Measurements from ENCODE around the gene BRCC3. TPM values are rescaled to one million over a fixed set of nuclear protein-coding genes. Genes with fewer than 3 reads are reported as not detected.

The BRCC3 gene
- total and polyA plus RNA-seq, 10 of the 15 experiments (the other 5 are each of a cell fraction or from before 2014, with no cell fraction given) = 15.5 to 57.5 (median 35.6) TPM

GRCh38 chrX:155023907-155024833, 47.1 kb upstream of the BRCC3 start:
- Histone ChIP-seq H3K4me3 (no peak overlapping the region), H2AFZ (ENCODE audit: control insufficient read depth, low read depth, low read length) (no peak overlapping the region), H3K27ac (ENCODE audit: control insufficient read depth, insufficient read depth) (no peak overlapping the region), H3K9ac (ENCODE audit: control insufficient read depth, insufficient read depth, low read length) (no peak overlapping the region), H4K20me1 (ENCODE audit: control insufficient read depth, insufficient read depth) (no peaks in the 10 kb centered on the region), H3K4me2 (ENCODE audit: control insufficient read depth, insufficient read depth) (no peak overlapping the region), H3K36me3 (ENCODE audit: control insufficient read depth in 2 of 2, insufficient read depth in 2 of 2, low read length in 1 of 2) (no peaks in the 10 kb centered on the region), H3K9me3 (replicated peaks; ENCODE audit: control insufficient read depth, insufficient read depth, low read length) (no peaks in the 10 kb centered on the region), H3K4me1 (ENCODE audit: control insufficient read depth, insufficient read depth, low read length) (no peaks in the 10 kb centered on the region), H3K79me2 (ENCODE audit: control insufficient read depth, insufficient read depth, low read length) (peaks cover 15% of the 10 kb centered on the region), H3K27me3 (replicated peaks in 1 of 2; ENCODE audit: control insufficient read depth in 2 of 2, insufficient read depth in 2 of 2, low read length in 1 of 2) (no peaks in the 10 kb centered on the region)
- ChIA-PET POLR2A (no interaction called here), RAD21 (ENCODE audit: unreplicated experiment) (interaction anchor here (1.1 kb wide), 1 partner anchor 10 kb away, joined by 4 read pairs; no protein-coding TSS in a partner anchor), CTCF (no interaction called here), SMC1A (ENCODE audit: uncharacterized antibody, unreplicated experiment) (interaction anchor here (0.9 kb wide), 1 partner anchor 118 kb away, joined by 3 read pairs; no protein-coding TSS in a partner anchor)
- in situ Hi-C loops (cut with MboI) (no loop called here), intact Hi-C loops (cut with micrococcal nuclease; ENCODE audit: unreplicated experiment) (no loop called here)
- TF ChIP-seq ZZZ3 (IDR thresholded peaks at IDR 0.05; ENCODE audit: control insufficient read depth, insufficient read length, low read depth) = no peak
- no peak for TF ChIP-seq MEF2A (IDR thresholded peaks at IDR 0.05; ENCODE audit: insufficient read depth, low read depth, low read length)
- TF ChIP-seq ZNF622 (IDR thresholded peaks at IDR 0.05) = no peak
- TF ChIP-seq EP300 (IDR thresholded peaks at IDR 0.05; ENCODE audit: borderline replicate concordance in 1 of 2, control insufficient read depth in 1 of 2, low read depth in 2 of 2, low read length in 2 of 2) = no peak
- TF ChIP-seq MXI1 (IDR thresholded peaks at IDR 0.05; ENCODE audit: low read depth, low read length) = no peak
- TF ChIP-seq, protein P1, sequence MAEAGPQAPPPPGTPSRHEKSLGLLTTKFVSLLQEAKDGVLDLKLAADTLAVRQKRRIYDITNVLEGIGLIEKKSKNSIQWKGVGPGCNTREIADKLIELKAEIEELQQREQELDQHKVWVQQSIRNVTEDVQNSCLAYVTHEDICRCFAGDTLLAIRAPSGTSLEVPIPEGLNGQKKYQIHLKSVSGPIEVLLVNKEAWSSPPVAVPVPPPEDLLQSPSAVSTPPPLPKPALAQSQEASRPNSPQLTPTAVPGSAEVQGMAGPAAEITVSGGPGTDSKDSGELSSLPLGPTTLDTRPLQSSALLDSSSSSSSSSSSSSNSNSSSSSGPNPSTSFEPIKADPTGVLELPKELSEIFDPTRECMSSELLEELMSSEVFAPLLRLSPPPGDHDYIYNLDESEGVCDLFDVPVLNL (IDR thresholded peaks at IDR 0.05; ENCODE audit: low read depth, low read length) = no peak
- TF ChIP-seq ZNF274 (IDR thresholded peaks at IDR 0.05; ENCODE audit: insufficient read depth, insufficient read length) = no peak
- no peak for TF ChIP-seq NFIC (IDR thresholded peaks at IDR 0.05; ENCODE audit: low read depth, low read length)
- no peak for TF ChIP-seq TCF3 (IDR thresholded peaks at IDR 0.05; ENCODE audit: borderline replicate concordance, insufficient read depth, low read depth, low read length)
- TF ChIP-seq STAT1 (conservative IDR thresholded peaks at IDR 0.05) = no peak
- TF ChIP-seq, protein P2, sequence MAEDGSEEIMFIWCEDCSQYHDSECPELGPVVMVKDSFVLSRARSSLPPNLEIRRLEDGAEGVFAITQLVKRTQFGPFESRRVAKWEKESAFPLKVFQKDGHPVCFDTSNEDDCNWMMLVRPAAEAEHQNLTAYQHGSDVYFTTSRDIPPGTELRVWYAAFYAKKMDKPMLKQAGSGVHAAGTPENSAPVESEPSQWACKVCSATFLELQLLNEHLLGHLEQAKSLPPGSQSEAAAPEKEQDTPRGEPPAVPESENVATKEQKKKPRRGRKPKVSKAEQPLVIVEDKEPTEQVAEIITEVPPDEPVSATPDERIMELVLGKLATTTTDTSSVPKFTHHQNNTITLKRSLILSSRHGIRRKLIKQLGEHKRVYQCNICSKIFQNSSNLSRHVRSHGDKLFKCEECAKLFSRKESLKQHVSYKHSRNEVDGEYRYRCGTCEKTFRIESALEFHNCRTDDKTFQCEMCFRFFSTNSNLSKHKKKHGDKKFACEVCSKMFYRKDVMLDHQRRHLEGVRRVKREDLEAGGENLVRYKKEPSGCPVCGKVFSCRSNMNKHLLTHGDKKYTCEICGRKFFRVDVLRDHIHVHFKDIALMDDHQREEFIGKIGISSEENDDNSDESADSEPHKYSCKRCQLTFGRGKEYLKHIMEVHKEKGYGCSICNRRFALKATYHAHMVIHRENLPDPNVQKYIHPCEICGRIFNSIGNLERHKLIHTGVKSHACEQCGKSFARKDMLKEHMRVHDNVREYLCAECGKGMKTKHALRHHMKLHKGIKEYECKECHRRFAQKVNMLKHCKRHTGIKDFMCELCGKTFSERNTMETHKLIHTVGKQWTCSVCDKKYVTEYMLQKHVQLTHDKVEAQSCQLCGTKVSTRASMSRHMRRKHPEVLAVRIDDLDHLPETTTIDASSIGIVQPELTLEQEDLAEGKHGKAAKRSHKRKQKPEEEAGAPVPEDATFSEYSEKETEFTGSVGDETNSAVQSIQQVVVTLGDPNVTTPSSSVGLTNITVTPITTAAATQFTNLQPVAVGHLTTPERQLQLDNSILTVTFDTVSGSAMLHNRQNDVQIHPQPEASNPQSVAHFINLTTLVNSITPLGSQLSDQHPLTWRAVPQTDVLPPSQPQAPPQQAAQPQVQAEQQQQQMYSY (CRISPR knock-in tag; IDR thresholded peaks at IDR 0.05) = no peak
- WGBS (ENCODE audit: insufficient coverage, insufficient replicate concordance, low lambda C conversion rate, missing lambda C conversion rate) = 80% methylated on average over 6 of the region's 6 CpGs
- BruUV-seq (replicated peaks) = no TSS peak
- no peak for ATAC-seq
- FAIRE-seq = no peak
- no peak for DNase-seq (ENCODE audit: low read depth, low spot score)
